GM12872 (cell line): ENCODE measurements around the gene MLLT10.

Source experiments
- CTCF ChIP-seq: IDR thresholded peaks from 3 replicates; pipeline ENCODE4 v1.5.1; 2011; ENCODE audit warnings: low read depth, mild to moderate bottlenecking, low read length, moderate library complexity; ENCODE audit not compliant: insufficient read depth

MLLT10 gene

GRCh38 chr10:21602313-21602712, 68.3 kb downstream of the MLLT10 start:
- TF ChIP-seq CTCF = no peak

- no peak for TF ChIP-seq CTCF
Measured at GRCh38 chr10:21603721-21604120, 69.7 kb downstream of the MLLT10 start.

- TF ChIP-seq CTCF = no peak
Measured at GRCh38 chr10:21604651-21605050, 70.6 kb downstream of the MLLT10 start.

GRCh38 chr10:21607907-21608306, 73.9 kb downstream of the MLLT10 start:
- TF ChIP-seq CTCF = no peak

GRCh38 chr10:21614000-21614399, 80.0 kb downstream of the MLLT10 start:
- no peak for TF ChIP-seq CTCF

GRCh38 chr10:21617267-21617666, 83.2 kb downstream of the MLLT10 start:
- no peak for TF ChIP-seq CTCF

- no peak for TF ChIP-seq CTCF
Measured at GRCh38 chr10:21623291-21623690, 89.3 kb downstream of the MLLT10 start.

- no peak for TF ChIP-seq CTCF
Measured at GRCh38 chr10:21624951-21625350, 90.9 kb downstream of the MLLT10 start.
